HepG2 (cell line): Measurements from ENCODE around the gene TRDMT1.

Source experiments
- DNMT1 ChIP-seq: sonication (generic); formaldehyde crosslinking; IDR thresholded peaks from 2 replicates; pipeline ENCODE4 v1.5.1; 2020; ENCODE audit warnings: mild to moderate bottlenecking, missing genetic modification reagents
- GABPB1 ChIP-seq: IDR thresholded peaks from 2 replicates; pipeline ENCODE4 v1.6.1; 2016; ENCODE audit warnings: mild to moderate bottlenecking, missing genetic modification reagents, moderate library complexity, missing compliant biosample characterization
- KDM5A ChIP-seq: fragments of 200-600 bp; sonication (generic); IDR thresholded peaks from 2 replicates; pipeline ENCODE4 v1.7.0; 2018; ENCODE audit warnings: antibody characterized with exemption, mild to moderate bottlenecking, low read length, borderline replicate concordance
- KLF9 ChIP-seq: IDR thresholded peaks from 2 replicates; pipeline ENCODE4 v1.6.1; 2016; ENCODE audit warnings: low read depth
- MYC ChIP-seq: sonication (generic); formaldehyde crosslinking; IDR thresholded peaks from 2 replicates; pipeline ENCODE4 v1.9.0; 2021; ENCODE audit warnings: missing genetic modification reagents, borderline replicate concordance
- RFX3 ChIP-seq: IDR thresholded peaks from 2 replicates; pipeline ENCODE4 v1.6.1; 2016; ENCODE audit warnings: missing biosample characterization, missing genetic modification reagents
- SRSF9 ChIP-seq: fragments of 200-400 bp; formaldehyde crosslinking; IDR thresholded peaks from 2 replicates; pipeline ENCODE4 v1.6.1; 2018; ENCODE audit warnings: borderline replicate concordance, mild to moderate bottlenecking, low read depth, low read length; ENCODE audit not compliant: insufficient read depth, poor library complexity, severe bottlenecking
- ZFX ChIP-seq: sonication (generic); formaldehyde crosslinking; IDR thresholded peaks from 2 replicates; pipeline ENCODE4 v1.4.0; 2020; ENCODE audit warnings: mild to moderate bottlenecking, low read depth, missing genetic modification reagents, moderate library complexity
- ZNF124 ChIP-seq: sonication (generic); formaldehyde crosslinking; IDR thresholded peaks from 2 replicates; pipeline ENCODE4 v1.4.0; 2020; ENCODE audit warnings: missing genetic modification reagents
- ZNF24 ChIP-seq: fragments of 450-650 bp; IDR thresholded peaks from 2 replicates; pipeline ENCODE4 v1.6.1; 2017; ENCODE audit warnings: antibody characterized with exemption, mild to moderate bottlenecking
- ZNF850 ChIP-seq: sonication (generic); formaldehyde crosslinking; conservative IDR thresholded peaks from 2 replicates; pipeline ENCODE4 v1.9.0; 2021; ENCODE audit warnings: mild to moderate bottlenecking, missing genetic modification reagents
- TF ChIP-seq, protein P1 (sequence below): sonication (generic); formaldehyde crosslinking; IDR thresholded peaks from 2 replicates; pipeline ENCODE4 v1.5.0; 2020; ENCODE audit warnings: mild to moderate bottlenecking, missing genetic modification reagents, moderate library complexity
- TF ChIP-seq, protein P2 (sequence below): sonication (generic); formaldehyde crosslinking; IDR thresholded peaks from 2 replicates; pipeline ENCODE4 v1.4.0; 2020; ENCODE audit warnings: missing genetic modification reagents
- TF ChIP-seq, protein P3 (sequence below): IDR thresholded peaks from 2 replicates; pipeline ENCODE4 v1.6.1; 2016; ENCODE audit warnings: missing compliant biosample characterization, missing genetic modification reagents, borderline replicate concordance

DNA sequence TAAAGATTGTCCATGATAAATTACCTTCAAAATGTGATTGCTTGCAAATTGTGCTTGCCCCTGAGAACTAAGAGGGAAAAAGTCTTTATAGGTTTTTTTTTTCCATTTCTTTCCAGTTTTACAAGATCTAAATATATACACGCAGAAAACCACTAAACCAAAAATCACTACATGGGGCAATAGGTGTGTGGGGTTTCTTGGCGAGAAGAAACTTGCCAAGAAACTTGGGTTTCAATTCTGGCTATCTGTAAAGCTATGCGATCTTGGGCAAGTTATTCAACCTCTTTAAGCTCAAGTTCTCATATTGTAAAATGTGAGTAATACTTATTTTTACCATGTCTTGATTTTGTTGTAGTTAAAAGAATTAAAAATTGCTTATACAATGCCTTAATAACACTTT lies 88.9 kb downstream of the TRDMT1 start:
- no peak for TF ChIP-seq MYC
- TF ChIP-seq, protein P1, sequence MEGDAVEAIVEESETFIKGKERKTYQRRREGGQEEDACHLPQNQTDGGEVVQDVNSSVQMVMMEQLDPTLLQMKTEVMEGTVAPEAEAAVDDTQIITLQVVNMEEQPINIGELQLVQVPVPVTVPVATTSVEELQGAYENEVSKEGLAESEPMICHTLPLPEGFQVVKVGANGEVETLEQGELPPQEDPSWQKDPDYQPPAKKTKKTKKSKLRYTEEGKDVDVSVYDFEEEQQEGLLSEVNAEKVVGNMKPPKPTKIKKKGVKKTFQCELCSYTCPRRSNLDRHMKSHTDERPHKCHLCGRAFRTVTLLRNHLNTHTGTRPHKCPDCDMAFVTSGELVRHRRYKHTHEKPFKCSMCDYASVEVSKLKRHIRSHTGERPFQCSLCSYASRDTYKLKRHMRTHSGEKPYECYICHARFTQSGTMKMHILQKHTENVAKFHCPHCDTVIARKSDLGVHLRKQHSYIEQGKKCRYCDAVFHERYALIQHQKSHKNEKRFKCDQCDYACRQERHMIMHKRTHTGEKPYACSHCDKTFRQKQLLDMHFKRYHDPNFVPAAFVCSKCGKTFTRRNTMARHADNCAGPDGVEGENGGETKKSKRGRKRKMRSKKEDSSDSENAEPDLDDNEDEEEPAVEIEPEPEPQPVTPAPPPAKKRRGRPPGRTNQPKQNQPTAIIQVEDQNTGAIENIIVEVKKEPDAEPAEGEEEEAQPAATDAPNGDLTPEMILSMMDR, result no peak
- TF ChIP-seq, protein P2, sequence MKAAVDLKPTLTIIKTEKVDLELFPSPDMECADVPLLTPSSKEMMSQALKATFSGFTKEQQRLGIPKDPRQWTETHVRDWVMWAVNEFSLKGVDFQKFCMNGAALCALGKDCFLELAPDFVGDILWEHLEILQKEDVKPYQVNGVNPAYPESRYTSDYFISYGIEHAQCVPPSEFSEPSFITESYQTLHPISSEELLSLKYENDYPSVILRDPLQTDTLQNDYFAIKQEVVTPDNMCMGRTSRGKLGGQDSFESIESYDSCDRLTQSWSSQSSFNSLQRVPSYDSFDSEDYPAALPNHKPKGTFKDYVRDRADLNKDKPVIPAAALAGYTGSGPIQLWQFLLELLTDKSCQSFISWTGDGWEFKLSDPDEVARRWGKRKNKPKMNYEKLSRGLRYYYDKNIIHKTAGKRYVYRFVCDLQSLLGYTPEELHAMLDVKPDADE (CRISPR knock-in tag), result no peak
- TF ChIP-seq KDM5A, result no peak
- TF ChIP-seq KLF9 (CRISPR knock-in tag), result no peak
- TF ChIP-seq SRSF9, result no peak
- TF ChIP-seq ZNF24, result no peak
- TF ChIP-seq ZNF850, result no peak
- no peak for TF ChIP-seq DNMT1 (CRISPR knock-in tag)
- TF ChIP-seq ZFX (CRISPR knock-in tag), result no peak
- TF ChIP-seq ZNF124 (CRISPR knock-in tag), result no peak
- TF ChIP-seq GABPB1, result no peak
- no peak for TF ChIP-seq RFX3 (CRISPR knock-in tag)
- TF ChIP-seq, protein P3, sequence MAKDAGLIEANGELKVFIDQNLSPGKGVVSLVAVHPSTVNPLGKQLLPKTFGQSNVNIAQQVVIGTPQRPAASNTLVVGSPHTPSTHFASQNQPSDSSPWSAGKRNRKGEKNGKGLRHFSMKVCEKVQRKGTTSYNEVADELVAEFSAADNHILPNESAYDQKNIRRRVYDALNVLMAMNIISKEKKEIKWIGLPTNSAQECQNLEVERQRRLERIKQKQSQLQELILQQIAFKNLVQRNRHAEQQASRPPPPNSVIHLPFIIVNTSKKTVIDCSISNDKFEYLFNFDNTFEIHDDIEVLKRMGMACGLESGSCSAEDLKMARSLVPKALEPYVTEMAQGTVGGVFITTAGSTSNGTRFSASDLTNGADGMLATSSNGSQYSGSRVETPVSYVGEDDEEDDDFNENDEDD, result no peak
